ENCODE measurements around the gene SMIM20.

- TF ChIP-seq RAD21 (IDR thresholded peaks at IDR 0.05; ENCODE audit: low read depth) (no peak), REST (IDR thresholded peaks at IDR 0.05; ENCODE audit: low read depth) (no peak), CEBPB (IDR thresholded peaks at IDR 0.05) (no peak), EP300 (IDR thresholded peaks at IDR 0.05; ENCODE audit: borderline replicate concordance) (no peak), TAF1 (IDR thresholded peaks at IDR 0.05; ENCODE audit: low read depth) (no peak), MAX (IDR thresholded peaks at IDR 0.05) (no peak), YY1 (IDR thresholded peaks at IDR 0.05; ENCODE audit: low read depth) (no peak), CREB1 (IDR thresholded peaks at IDR 0.05; ENCODE audit: low read depth) (no peak), ZBTB7A (IDR thresholded peaks at IDR 0.05; ENCODE audit: low read depth) (no peak), USF1 (IDR thresholded peaks at IDR 0.05) (no peak), EGR1 (IDR thresholded peaks at IDR 0.05) (no peak), TEAD4 (IDR thresholded peaks at IDR 0.05) (no peak), NFIC (IDR thresholded peaks at IDR 0.05) (no peak), FOXM1 (IDR thresholded peaks at IDR 0.05; ENCODE audit: borderline replicate concordance, low read depth) (no peak)
Measured at GRCh38 chr4:25911356-25911755, 2.7 kb upstream of the SMIM20 start.

Data from Ishikawa (cell line).